ENCODE measurements around the gene ZBTB20. TPM values are rescaled to one million over a fixed set of nuclear protein-coding genes. Genes with fewer than 3 reads are reported as not detected.

Gene ZBTB20
- total RNA-seq, 1 experiment from 2014 or later = 12.8 TPM

DNA sequence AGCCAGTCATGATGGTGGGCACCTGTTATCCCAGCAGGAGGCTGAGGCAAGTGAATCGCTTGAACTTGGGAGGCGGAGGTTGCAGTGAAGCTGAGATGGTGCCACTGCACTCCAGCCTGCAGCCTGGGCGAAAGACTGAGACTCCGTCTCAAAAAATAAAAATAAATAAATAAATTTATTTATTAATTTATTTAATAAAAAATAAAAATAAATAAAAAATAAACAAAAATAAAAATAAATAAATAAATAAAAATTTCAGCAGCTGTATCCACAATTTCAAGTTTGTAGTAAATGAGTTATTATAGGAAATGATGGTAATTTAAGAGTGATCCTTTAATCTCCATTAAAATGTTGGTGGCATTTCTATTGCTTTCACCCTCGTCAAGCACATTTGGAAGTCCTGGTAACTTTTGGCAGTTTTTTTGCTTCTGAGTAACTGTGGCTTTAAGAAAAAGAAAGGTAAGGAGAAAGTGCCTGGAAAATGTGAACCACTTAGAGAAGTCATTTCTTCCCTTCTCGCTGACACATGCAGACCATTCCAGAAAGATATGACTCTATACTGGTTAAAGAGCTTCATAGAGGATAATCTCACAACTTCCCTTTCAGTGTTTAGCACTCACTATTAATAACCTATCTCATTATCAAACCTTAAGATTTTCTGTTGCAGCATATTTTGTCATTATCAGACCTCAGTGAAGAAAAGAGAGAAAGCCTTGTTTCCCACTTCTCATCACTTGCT, 556.6 kb downstream of the ZBTB20 start:
- TF ChIP-seq, protein P1, sequence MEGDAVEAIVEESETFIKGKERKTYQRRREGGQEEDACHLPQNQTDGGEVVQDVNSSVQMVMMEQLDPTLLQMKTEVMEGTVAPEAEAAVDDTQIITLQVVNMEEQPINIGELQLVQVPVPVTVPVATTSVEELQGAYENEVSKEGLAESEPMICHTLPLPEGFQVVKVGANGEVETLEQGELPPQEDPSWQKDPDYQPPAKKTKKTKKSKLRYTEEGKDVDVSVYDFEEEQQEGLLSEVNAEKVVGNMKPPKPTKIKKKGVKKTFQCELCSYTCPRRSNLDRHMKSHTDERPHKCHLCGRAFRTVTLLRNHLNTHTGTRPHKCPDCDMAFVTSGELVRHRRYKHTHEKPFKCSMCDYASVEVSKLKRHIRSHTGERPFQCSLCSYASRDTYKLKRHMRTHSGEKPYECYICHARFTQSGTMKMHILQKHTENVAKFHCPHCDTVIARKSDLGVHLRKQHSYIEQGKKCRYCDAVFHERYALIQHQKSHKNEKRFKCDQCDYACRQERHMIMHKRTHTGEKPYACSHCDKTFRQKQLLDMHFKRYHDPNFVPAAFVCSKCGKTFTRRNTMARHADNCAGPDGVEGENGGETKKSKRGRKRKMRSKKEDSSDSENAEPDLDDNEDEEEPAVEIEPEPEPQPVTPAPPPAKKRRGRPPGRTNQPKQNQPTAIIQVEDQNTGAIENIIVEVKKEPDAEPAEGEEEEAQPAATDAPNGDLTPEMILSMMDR (IDR thresholded peaks at IDR 0.05; ENCODE audit: insufficient read depth in 1 of 2, low read depth in 1 of 2, low read length in 1 of 2, severe bottlenecking in 1 of 2, unreplicated experiment in 1 of 2) = no peak
- Histone ChIP-seq H3K9me3 (no peaks in the 10 kb centered on the region), H3K27me3 (replicated peaks; ENCODE audit: control insufficient read depth, insufficient read depth, low read length) (no peaks in the 10 kb centered on the region), H3K36me3 (ENCODE audit: control insufficient read depth, insufficient read depth, low read length) (no peaks in the 10 kb centered on the region), H3K4me1 (peaks cover 5% of the 10 kb centered on the region), H3K4me3 (ENCODE audit: low read depth, low read length) (no peak overlapping the region)
- Mint-ChIP-seq H3K4me3 (ENCODE audit: unreplicated experiment) (no peak overlapping the region), H3K9me3 (ENCODE audit: unreplicated experiment) (no peaks in the 10 kb centered on the region), H3K4me1 (ENCODE audit: low read depth, unreplicated experiment) (no peaks in the 10 kb centered on the region), H3K27ac (ENCODE audit: unreplicated experiment) (no peak overlapping the region), H3K27me3 (ENCODE audit: insufficient read depth, unreplicated experiment) (no peaks in the 10 kb centered on the region), H3K36me3 (ENCODE audit: insufficient read depth, unreplicated experiment) (no peaks in the 10 kb centered on the region)
- ChIA-PET CTCF (no interaction called here), POLR2A (no interaction called here)
- intact Hi-C loops (cut with micrococcal nuclease; ENCODE audit: unreplicated experiment) = no loop called here
- no TSS peak for BruUV-seq (replicated peaks)
- DNase-seq = no peak

DNA sequence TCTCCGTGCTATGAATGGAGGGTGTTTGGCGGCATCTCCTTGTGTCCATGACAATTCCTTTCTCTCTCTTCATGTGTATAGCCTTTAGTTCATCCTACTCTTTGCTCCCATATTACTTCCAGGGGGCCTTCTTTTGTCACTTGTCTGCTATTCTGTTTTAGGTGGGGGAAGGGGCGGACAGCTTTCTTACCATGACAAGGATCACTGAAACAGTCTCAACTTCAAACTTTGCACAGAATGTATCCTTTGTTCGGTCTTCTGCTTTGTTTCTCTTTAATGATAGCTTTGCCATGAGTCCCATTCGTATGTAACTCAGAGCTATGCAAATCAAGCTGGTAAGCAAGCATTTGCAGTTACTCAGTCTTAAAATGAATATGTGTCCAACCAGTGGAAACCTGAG, 559.1 kb downstream of the ZBTB20 start:
- TF ChIP-seq, protein P1 (IDR thresholded peaks at IDR 0.05; ENCODE audit: insufficient read depth in 1 of 2, low read depth in 1 of 2, low read length in 1 of 2, severe bottlenecking in 1 of 2, unreplicated experiment in 1 of 2) = no peak
- intact Hi-C loops (cut with micrococcal nuclease; ENCODE audit: unreplicated experiment) = no loop called here
- Mint-ChIP-seq H3K27ac (ENCODE audit: unreplicated experiment) (no peak overlapping the region), H3K4me1 (ENCODE audit: low read depth, unreplicated experiment) (no peaks in the 10 kb centered on the region), H3K27me3 (ENCODE audit: insufficient read depth, unreplicated experiment) (no peaks in the 10 kb centered on the region), H3K4me3 (ENCODE audit: unreplicated experiment) (no peak overlapping the region), H3K9me3 (ENCODE audit: unreplicated experiment) (no peaks in the 10 kb centered on the region), H3K36me3 (ENCODE audit: insufficient read depth, unreplicated experiment) (no peaks in the 10 kb centered on the region)
- Histone ChIP-seq H3K27me3 (replicated peaks; ENCODE audit: control insufficient read depth, insufficient read depth, low read length) (no peaks in the 10 kb centered on the region), H3K36me3 (ENCODE audit: control insufficient read depth, insufficient read depth, low read length) (no peaks in the 10 kb centered on the region), H3K9me3 (no peaks in the 10 kb centered on the region), H3K4me3 (ENCODE audit: low read depth, low read length) (no peak overlapping the region), H3K4me1 (no peaks in the 10 kb centered on the region)
- ChIA-PET CTCF (no interaction called here), POLR2A (no interaction called here)
- no TSS peak for BruUV-seq (replicated peaks)
- no peak for DNase-seq

DNA sequence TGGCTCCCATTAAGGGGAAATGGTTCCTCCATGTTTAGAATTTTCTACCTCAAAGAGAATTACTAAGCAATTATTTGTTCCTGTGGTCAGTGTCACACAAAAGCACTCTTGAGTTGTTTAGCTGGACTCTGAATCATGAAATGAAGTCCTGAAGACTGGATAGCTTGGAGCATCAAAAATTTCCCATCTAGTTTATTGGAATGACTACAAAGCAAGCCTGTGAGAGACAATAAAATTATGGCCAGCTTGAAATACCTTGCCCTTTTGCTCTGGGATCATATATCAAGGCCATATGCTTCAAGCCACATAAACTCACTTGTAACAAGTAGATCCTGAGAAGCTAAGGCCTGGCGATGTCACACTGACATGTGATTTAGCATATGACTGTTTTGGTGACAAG, 561.0 kb downstream of the ZBTB20 start:
- no peaks in the 10 kb centered on the region for H3K27me3 ChIP-seq (replicated peaks; ENCODE audit: control insufficient read depth, insufficient read depth, low read length)
- no peaks in the 10 kb centered on the region for H3K9me3 Mint-ChIP-seq (ENCODE audit: unreplicated experiment)
- no peak overlapping the region for H3K27ac Mint-ChIP-seq (ENCODE audit: unreplicated experiment)
- no peak overlapping the region for H3K4me3 ChIP-seq (ENCODE audit: low read depth, low read length)
- no peak for DNase-seq
- TF ChIP-seq, protein P1 (IDR thresholded peaks at IDR 0.05; ENCODE audit: insufficient read depth in 1 of 2, low read depth in 1 of 2, low read length in 1 of 2, severe bottlenecking in 1 of 2, unreplicated experiment in 1 of 2) = no peak
- no peaks in the 10 kb centered on the region for H3K27me3 Mint-ChIP-seq (ENCODE audit: insufficient read depth, unreplicated experiment)
- intact Hi-C loops (cut with micrococcal nuclease; ENCODE audit: unreplicated experiment) = no loop called here
- CTCF ChIA-PET = no interaction called here
- H3K36me3 Mint-ChIP-seq (ENCODE audit: insufficient read depth, unreplicated experiment) = no peaks in the 10 kb centered on the region
- no peak overlapping the region for H3K4me3 Mint-ChIP-seq (ENCODE audit: unreplicated experiment)
- no peaks in the 10 kb centered on the region for H3K36me3 ChIP-seq (ENCODE audit: control insufficient read depth, insufficient read depth, low read length)
- no peaks in the 10 kb centered on the region for H3K4me1 Mint-ChIP-seq (ENCODE audit: low read depth, unreplicated experiment)
- H3K9me3 ChIP-seq = no peaks in the 10 kb centered on the region
- no TSS peak for BruUV-seq (replicated peaks)
- no peaks in the 10 kb centered on the region for H3K4me1 ChIP-seq
- POLR2A ChIA-PET = no interaction called here

All from Caco-2 (cell line).